HFF-Myc (cell line): ENCODE results near the gene ZNF214.

ENCODE experiments used
- DNase-seq: peaks from one replicate; pipeline ENCODE4 v3.0.0-alpha.2; 2011; ENCODE audit warnings: low read depth; ENCODE audit errors: extremely low read depth
- H3K4me3 ChIP-seq: replicated peaks from 2 replicates; pipeline ENCODE4 v1.5.1; 2011; ENCODE audit warnings: low read depth, mild to moderate bottlenecking, control low read depth, low read length
- TF ChIP-seq, protein P1 (sequence below): IDR thresholded peaks from 2 replicates; pipeline ENCODE4 v1.5.1; 2012; ENCODE audit warnings: mild to moderate bottlenecking, low read depth, low read length, control low read depth; ENCODE audit errors: missing control alignments

The ZNF214 gene

DNA sequence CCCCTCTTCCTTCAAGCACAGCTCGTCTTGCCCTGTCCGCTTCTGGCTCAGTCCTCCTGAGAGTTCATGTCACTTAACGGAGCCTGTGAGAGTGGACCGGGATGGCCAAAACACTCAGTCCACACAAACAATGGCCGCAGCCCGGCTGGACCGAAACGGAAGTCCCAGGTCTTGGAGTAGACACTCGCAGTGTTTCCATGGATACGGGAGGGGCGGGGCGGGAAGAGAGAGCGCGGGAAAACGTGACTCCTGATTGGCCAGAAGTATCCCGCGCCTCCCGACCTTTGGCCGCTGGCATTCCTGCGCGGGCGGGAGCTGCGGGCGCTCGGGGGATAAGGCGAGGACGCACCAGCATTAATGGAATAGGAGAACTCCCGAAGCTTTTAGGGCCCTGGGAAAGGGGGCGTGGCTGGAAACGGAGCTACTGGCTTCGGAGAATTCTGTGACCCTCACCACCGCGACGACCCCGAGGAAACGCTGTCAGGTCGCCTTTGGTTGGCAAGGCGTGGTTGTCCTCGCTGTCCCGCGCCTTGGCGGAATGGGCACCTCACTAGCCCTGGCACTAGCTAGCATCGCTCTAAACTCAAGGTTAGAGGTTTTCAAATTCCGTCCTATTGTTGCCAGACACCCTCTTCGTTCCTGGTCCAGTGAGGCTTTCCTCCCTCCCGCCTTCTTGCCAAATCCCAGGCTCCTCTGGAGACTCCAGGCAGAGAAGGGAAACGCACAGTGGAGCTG, at the start of gene ZNF214, which contains the start of gene NLRP14:
Gene ZNF214 (minus strand): TSS at position 164 of the 735 bp plus-strand sequence. CDS start 17,511 bp downstream, outside the sequence.
Gene NLRP14 (plus strand): TSS at position 297 of the 735 bp plus-strand sequence. CDS start 18,108 bp downstream, outside the sequence.
- TF ChIP-seq, protein P1, sequence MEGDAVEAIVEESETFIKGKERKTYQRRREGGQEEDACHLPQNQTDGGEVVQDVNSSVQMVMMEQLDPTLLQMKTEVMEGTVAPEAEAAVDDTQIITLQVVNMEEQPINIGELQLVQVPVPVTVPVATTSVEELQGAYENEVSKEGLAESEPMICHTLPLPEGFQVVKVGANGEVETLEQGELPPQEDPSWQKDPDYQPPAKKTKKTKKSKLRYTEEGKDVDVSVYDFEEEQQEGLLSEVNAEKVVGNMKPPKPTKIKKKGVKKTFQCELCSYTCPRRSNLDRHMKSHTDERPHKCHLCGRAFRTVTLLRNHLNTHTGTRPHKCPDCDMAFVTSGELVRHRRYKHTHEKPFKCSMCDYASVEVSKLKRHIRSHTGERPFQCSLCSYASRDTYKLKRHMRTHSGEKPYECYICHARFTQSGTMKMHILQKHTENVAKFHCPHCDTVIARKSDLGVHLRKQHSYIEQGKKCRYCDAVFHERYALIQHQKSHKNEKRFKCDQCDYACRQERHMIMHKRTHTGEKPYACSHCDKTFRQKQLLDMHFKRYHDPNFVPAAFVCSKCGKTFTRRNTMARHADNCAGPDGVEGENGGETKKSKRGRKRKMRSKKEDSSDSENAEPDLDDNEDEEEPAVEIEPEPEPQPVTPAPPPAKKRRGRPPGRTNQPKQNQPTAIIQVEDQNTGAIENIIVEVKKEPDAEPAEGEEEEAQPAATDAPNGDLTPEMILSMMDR = no peak

DNA sequence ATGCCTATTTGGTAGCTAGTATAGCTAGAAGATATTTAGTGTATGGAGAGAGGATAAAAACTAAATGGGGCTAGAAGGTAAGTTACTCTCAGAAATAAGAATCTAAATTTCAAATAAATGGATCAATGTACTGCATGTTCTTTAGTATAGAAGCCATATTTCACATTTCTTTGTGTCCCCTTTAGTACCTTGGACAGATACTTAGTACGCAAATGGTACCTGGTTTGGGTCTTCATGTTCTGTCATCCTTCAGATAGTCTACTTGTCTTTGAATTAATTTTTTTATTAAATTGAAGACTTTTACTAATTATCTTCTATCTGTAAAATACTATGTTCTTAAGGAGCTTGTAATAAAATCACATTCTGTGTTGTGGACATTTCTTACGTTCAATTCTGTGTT, 42.4 kb upstream of the ZNF214 start:
- TF ChIP-seq, protein P1 = no peak
- DNase-seq = no peak
- H3K4me3 ChIP-seq = no peak overlapping the region

More for the DNA sequence above, at the start of gene ZNF214, which contains the start of gene NLRP14:
- peak within 1 kb of the TSS; percentile 86 for H3K4me3 ChIP-seq
- DNase-seq = peak; percentile 78

DNA sequence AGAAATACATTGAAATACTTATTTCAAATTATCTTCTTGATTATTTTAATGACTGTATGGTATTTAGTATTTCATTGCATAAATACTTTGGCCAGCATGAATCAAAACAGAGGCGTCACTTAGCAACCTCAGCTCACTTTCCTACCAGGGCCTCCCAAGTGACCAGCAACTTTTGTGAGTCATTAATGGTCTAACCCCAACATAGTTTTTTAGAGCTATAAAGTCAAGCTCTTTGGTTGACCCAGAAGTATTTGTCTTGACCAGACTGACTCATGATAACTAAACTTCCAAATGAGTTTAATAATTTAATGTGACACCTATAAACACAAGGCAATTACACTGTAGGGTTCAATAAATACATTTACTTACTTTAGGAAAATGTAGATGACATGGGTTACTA, 40.7 kb upstream of the ZNF214 start:
- no peak overlapping the region for H3K4me3 ChIP-seq
- TF ChIP-seq, protein P1 = no peak
- peak; percentile 4 for DNase-seq

DNA sequence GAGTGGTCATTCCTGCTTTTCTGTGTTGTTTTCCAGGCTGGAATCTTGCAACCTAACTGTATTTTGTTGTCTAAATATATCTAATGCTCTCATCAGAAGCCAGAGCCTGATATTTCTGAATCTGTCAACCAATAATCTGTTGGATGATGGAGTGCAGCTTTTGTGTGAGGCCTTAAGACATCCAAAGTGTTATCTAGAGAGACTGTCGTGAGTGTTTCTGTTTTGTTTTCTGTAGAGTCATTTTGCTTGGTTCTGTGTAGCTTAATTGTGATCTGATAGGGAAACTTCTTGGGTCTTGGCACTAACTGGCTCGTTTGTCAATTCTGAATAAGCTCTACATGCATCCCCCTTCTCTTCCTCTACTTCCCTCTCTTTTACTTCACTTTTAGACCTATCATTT, 37.5 kb upstream of the ZNF214 start:
- no peak overlapping the region for H3K4me3 ChIP-seq
- DNase-seq = no peak
- TF ChIP-seq, protein P1 = no peak

DNA sequence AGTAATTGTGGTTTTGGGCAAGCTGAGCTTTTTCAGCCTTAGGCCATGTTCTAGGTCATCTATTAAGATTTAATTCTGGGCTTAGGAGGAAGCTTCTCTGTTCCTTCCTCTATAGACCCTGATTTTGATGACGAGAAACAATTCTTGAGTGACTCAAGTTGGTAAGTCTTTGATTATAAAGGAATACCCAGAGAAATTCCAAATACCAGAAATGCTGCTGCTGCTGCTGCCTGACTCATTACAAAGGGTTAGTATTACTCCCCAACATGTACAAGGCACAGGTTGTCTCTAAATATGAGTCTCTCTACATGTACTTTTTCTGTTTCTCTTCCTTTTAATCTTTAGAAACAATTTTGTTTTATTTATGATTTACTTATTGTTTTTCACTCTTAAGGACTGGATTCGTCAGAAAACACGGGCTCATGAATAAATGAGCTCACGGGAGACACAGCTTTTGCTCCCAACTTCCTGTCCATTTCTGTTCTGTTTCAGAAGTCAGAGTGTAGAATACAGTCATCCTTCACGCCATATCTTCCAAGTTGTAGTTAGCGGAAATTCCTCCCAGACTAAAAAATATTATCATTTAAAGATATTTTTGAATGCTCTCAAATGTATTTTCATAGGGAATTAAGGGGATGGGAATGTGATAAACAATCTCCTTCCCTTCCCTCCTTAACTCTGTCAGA, 36.8 kb upstream of the ZNF214 start:
- no peak overlapping the region for H3K4me3 ChIP-seq
- TF ChIP-seq, protein P1 = no peak
- no peak for DNase-seq

DNA sequence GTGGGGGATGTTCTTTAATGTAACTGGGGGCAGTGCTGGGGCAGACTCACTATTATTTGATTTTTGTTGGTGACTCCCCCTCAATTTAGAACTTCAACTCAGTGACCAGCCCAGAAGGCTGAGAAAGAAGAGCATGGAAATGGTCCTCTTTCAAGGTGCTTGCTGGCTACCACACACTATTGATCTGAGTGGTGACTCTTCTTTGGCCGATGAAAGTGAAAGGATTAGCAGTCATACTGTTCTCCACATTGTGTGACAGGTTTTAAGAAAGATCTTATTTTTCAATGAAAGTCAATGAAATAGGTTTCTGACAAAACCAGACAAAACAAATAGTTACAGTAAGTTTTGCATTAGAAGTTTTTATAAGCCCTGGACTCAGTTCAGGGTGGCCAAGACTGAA, 30.0 kb upstream of the ZNF214 start:
- no peak overlapping the region for H3K4me3 ChIP-seq
- no peak for DNase-seq
- TF ChIP-seq, protein P1 = no peak
